ENCODE data around the gene SMCO4.

- TF ChIP-seq CTCF (IDR thresholded peaks at IDR 0.05; ENCODE audit: insufficient read depth, low read depth, low read length) (no peak), EZH2 (IDR thresholded peaks at IDR 0.05; ENCODE audit: insufficient read depth, low read length) (no peak)
These were observed 6.1 kb downstream of the SMCO4 start for GRCh38 chr11:93537049-93537448.
